A549 (cell line): Measurements from ENCODE around the gene ZNF385B.

Experiments used
- BHLHE40 ChIP-seq: IDR thresholded peaks from 2 replicates; pipeline ENCODE4 v1.6.1; 2012; ENCODE audit warnings: low read depth, low read length, inconsistent platforms
- CBX8 ChIP-seq: fragments of 200-600 bp; sonication (generic); IDR thresholded peaks from 2 replicates; pipeline ENCODE4 v1.6.1; 2016
- CHD4 ChIP-seq: fragments of 200-600 bp; sonication (generic); IDR thresholded peaks from 2 replicates; pipeline ENCODE4 v1.6.1; 2016; ENCODE audit warnings: antibody characterized with exemption, mild to moderate bottlenecking, borderline replicate concordance
- EHMT2 ChIP-seq: fragments of 200-600 bp; sonication (generic); IDR thresholded peaks from 2 replicates; pipeline ENCODE4 v1.6.1; 2016; ENCODE audit warnings: antibody characterized with exemption, low read depth, mild to moderate bottlenecking, moderate library complexity
- MAFK ChIP-seq: fragments of 450-650 bp; IDR thresholded peaks from 2 replicates; pipeline ENCODE4 v1.6.1; 2014; ENCODE audit not compliant: partially characterized antibody
- PHF8 ChIP-seq: fragments of 200-600 bp; sonication (generic); IDR thresholded peaks from 2 replicates; pipeline ENCODE4 v1.6.1; 2016; ENCODE audit warnings: low read depth, mild to moderate bottlenecking, antibody characterized with exemption, moderate library complexity, borderline replicate concordance
- POLR2A ChIP-seq: IDR thresholded peaks from 2 replicates; pipeline ENCODE4 v1.6.1; 2012; ENCODE audit warnings: mild to moderate bottlenecking, low read length
- USF2 ChIP-seq: fragments of 450-650 bp; IDR thresholded peaks from 2 replicates; pipeline ENCODE4 v1.6.1; 2014; ENCODE audit warnings: antibody characterized with exemption
- ZFP36 ChIP-seq: fragments of 450-650 bp; IDR thresholded peaks from 2 replicates; pipeline ENCODE4 v1.6.1; 2014; ENCODE audit warnings: borderline replicate concordance; ENCODE audit not compliant: partially characterized antibody
- ZSCAN20 ChIP-seq: fragments of 250-450 bp; sonication (Bioruptor Pico); IDR thresholded peaks from 2 replicates; pipeline ENCODE4 v1.8.0; 2022; ENCODE audit warnings: mild to moderate bottlenecking, moderate library complexity
- TF ChIP-seq, protein P1 (sequence below): fragments of >200 bp; sonication (Bioruptor Twin); formaldehyde crosslinking; IDR thresholded peaks from 3 replicates; pipeline ENCODE4 v1.5.1; 2016
- TF ChIP-seq, protein P2 (sequence below): IDR thresholded peaks from 2 replicates; pipeline ENCODE4 v1.6.1; 2012

DNA sequence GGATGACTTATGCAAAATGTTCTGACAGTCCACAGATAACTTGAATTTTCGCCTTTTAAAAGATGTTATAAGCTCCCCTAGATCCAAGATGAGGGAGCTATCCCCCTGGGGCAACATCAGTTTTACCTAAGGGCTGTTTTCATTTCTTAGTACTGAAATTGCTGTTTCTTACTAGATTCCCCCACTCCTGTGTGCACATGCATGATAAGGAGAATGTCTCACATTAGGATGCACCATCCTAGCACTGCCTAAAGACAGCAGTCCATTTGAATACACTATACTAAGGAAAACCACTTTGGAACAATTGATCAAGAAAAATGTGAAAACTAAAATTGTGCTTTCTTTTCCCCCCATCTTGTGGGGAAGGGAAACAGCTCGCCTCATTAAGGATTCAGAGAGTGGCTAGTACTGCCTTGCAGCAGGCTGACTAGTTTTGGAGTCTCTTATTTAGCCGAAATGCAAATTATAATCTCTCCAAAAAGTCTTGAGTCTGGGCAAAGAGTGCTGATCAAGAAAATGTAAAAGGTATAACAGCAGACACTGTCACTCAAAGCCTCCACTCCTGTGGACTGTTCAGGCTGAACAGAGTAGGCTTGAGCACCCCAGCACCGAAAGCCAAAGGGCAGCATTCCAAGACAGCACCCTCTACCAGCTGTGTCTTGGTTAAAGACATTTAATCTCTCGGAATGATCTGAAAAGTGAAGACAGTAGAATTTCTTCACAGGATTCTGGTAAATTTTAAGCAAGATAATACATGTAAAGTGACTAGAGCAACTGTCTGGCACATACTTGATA is 65.0 kb downstream of the ZNF385B start:
- TF ChIP-seq CHD4 (no peak), POLR2A (no peak), MAFK (no peak), EHMT2 (no peak), USF2 (no peak), CBX8 (no peak), ZFP36 (no peak), PHF8 (no peak), ZSCAN20 (CRISPR knock-in tag) (no peak), BHLHE40 (no peak)
- TF ChIP-seq, protein P1, sequence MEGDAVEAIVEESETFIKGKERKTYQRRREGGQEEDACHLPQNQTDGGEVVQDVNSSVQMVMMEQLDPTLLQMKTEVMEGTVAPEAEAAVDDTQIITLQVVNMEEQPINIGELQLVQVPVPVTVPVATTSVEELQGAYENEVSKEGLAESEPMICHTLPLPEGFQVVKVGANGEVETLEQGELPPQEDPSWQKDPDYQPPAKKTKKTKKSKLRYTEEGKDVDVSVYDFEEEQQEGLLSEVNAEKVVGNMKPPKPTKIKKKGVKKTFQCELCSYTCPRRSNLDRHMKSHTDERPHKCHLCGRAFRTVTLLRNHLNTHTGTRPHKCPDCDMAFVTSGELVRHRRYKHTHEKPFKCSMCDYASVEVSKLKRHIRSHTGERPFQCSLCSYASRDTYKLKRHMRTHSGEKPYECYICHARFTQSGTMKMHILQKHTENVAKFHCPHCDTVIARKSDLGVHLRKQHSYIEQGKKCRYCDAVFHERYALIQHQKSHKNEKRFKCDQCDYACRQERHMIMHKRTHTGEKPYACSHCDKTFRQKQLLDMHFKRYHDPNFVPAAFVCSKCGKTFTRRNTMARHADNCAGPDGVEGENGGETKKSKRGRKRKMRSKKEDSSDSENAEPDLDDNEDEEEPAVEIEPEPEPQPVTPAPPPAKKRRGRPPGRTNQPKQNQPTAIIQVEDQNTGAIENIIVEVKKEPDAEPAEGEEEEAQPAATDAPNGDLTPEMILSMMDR: no peak
- TF ChIP-seq, protein P2, sequence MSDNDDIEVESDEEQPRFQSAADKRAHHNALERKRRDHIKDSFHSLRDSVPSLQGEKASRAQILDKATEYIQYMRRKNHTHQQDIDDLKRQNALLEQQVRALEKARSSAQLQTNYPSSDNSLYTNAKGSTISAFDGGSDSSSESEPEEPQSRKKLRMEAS: no peak
